RCC 7860 (cell line): ENCODE results near the gene HTT-AS.
A peak's percentile ranks its signal among the peaks of the same experiment; 100 is the strongest.
"Not testable (repeated sequence)": the region's sequence is repeated elsewhere in the genome, so short reads cannot be mapped to it uniquely, and the experiment has no call there.

Experiments
- DNase-seq: peaks from one replicate; pipeline ENCODE4 v3.0.0-alpha.2; 2015; ENCODE audit warnings: low spot score
- FAIRE-seq: peaks from 2 replicates; lab custom pipeline; 2012; peaks lifted over from hg19 to GRCh38; lab: Jason Lieb, UNC

Gene HTT-AS

GRCh38 chr4:3074078-3074845 is at the start of gene HTT-AS, which contains the start of gene HTT:
Gene HTT-AS, minus strand, starts transcription at chr4:3074538.
Gene HTT, plus strand, starts transcription at chr4:3074681. Its CDS starts 145 bp downstream, at chr4:3074826.
- FAIRE-seq (no peak), DNase-seq (peak; percentile 82)

- DNase-seq (no peak), FAIRE-seq (no peak)
Observed at GRCh38 chr4:3123181-3123671, 48.9 kb upstream of the HTT-AS start.

- FAIRE-seq (no peak), DNase-seq (no peak)
Observed at GRCh38 chr4:3122081-3122563, 47.8 kb upstream of the HTT-AS start.

GRCh38 chr4:3121596-3121995 is 47.3 kb upstream of the HTT-AS start:
- DNase-seq, result no peak
- no peak for FAIRE-seq

GRCh38 chr4:3121110-3121509 is 46.8 kb upstream of the HTT-AS start:
- no peak for DNase-seq
- no peak for FAIRE-seq

GRCh38 chr4:3119464-3119863 is 45.1 kb upstream of the HTT-AS start:
- DNase-seq (no peak), FAIRE-seq (no peak)

GRCh38 chr4:3118312-3118711 is 44.0 kb upstream of the HTT-AS start:
- FAIRE-seq (no peak), DNase-seq (no peak)

GRCh38 chr4:3116955-3117354 is 42.6 kb upstream of the HTT-AS start:
- FAIRE-seq, result no peak
- DNase-seq, result no peak

- FAIRE-seq, result no peak
- DNase-seq, result peak; percentile 32
Observed at GRCh38 chr4:3115637-3116270, 41.4 kb upstream of the HTT-AS start.

GRCh38 chr4:3114377-3114776 is 40.0 kb upstream of the HTT-AS start:
- DNase-seq (no peak), FAIRE-seq (no peak)

- DNase-seq (no peak), FAIRE-seq (no peak)
Observed at GRCh38 chr4:3112609-3113469, 38.5 kb upstream of the HTT-AS start.

- DNase-seq (no peak), FAIRE-seq (no peak)
Observed at GRCh38 chr4:3112201-3112600, 37.9 kb upstream of the HTT-AS start.

GRCh38 chr4:3111461-3111860 is 37.1 kb upstream of the HTT-AS start:
- no peak for DNase-seq
- FAIRE-seq, result no peak

GRCh38 chr4:3108211-3108610 is 33.9 kb upstream of the HTT-AS start:
- DNase-seq (no peak), FAIRE-seq (no peak)

- FAIRE-seq, result no peak
- no peak for DNase-seq
Observed at GRCh38 chr4:3107691-3108121, 33.4 kb upstream of the HTT-AS start.

- no peak for DNase-seq
Observed at GRCh38 chr4:3107271-3107670, 32.9 kb upstream of the HTT-AS start.

GRCh38 chr4:3106339-3107186 is 32.2 kb upstream of the HTT-AS start:
- peak; percentile 88 for FAIRE-seq
- DNase-seq, result peak; percentile 86

More at GRCh38 chr4:3107271-3107670, 32.9 kb upstream of the HTT-AS start:
- FAIRE-seq, result no peak

GRCh38 chr4:3098346-3098745 is 24.0 kb upstream of the HTT-AS start:
- FAIRE-seq (no peak), DNase-seq (no peak)

- FAIRE-seq (no peak), DNase-seq (no peak)
Observed at GRCh38 chr4:3096202-3096601, 21.9 kb upstream of the HTT-AS start.

- not testable (repeated sequence) for FAIRE-seq, DNase-seq
Observed at GRCh38 chr4:3094701-3095100, 20.4 kb upstream of the HTT-AS start.
